GM18861 (cell line): ENCODE measurements around the gene DOCK1.

ENCODE experiments used
- ATAC-seq: cut with Tn5 transposase; IDR thresholded peaks from one replicate; pipeline ENCODE4 v1.9.1; 2021; ENCODE audit not compliant: unreplicated experiment

Gene DOCK1

GRCh38 chr10:126997801-126998590 lies 92.8 kb downstream of the DOCK1 start:
- ATAC-seq = no peak

- ATAC-seq = no peak
Measured at GRCh38 chr10:127000598-127000997, 95.4 kb downstream of the DOCK1 start.

GRCh38 chr10:127003032-127003685 lies 97.9 kb downstream of the DOCK1 start:
- ATAC-seq = no peak

GRCh38 chr10:127006453-127006852 lies 101.2 kb downstream of the DOCK1 start:
- ATAC-seq = no peak

GRCh38 chr10:127009366-127009765 lies 104.1 kb downstream of the DOCK1 start:
- no peak for ATAC-seq

- ATAC-seq = no peak
Measured at GRCh38 chr10:127011174-127011573, 105.9 kb downstream of the DOCK1 start.

- no peak for ATAC-seq
Measured at GRCh38 chr10:127012071-127012768, 107.0 kb downstream of the DOCK1 start.

- no peak for ATAC-seq
Measured at GRCh38 chr10:127012769-127013152, 107.5 kb downstream of the DOCK1 start.

GRCh38 chr10:127013211-127013656 lies 108.0 kb downstream of the DOCK1 start:
- no peak for ATAC-seq

GRCh38 chr10:127013691-127014473 lies 108.7 kb downstream of the DOCK1 start:
- ATAC-seq = no peak

GRCh38 chr10:127014671-127015070 lies 109.4 kb downstream of the DOCK1 start:
- no peak for ATAC-seq

- ATAC-seq = no peak
Measured at GRCh38 chr10:127015373-127015772, 110.1 kb downstream of the DOCK1 start.

- ATAC-seq = no peak
Measured at GRCh38 chr10:127016331-127016730, 111.1 kb downstream of the DOCK1 start.

GRCh38 chr10:127017541-127018297 lies 112.5 kb downstream of the DOCK1 start:
- no peak for ATAC-seq

GRCh38 chr10:127018298-127018650 lies 113.0 kb downstream of the DOCK1 start:
- ATAC-seq = no peak

- no peak for ATAC-seq
Measured at GRCh38 chr10:127018766-127019165, 113.5 kb downstream of the DOCK1 start.

- ATAC-seq = no peak
Measured at GRCh38 chr10:127020260-127020659, 115.0 kb downstream of the DOCK1 start.

GRCh38 chr10:127021801-127022200 lies 116.6 kb downstream of the DOCK1 start:
- ATAC-seq = no peak

- no peak for ATAC-seq
Measured at GRCh38 chr10:127024685-127025435, 119.6 kb downstream of the DOCK1 start.

GRCh38 chr10:127027786-127028185 lies 122.6 kb downstream of the DOCK1 start:
- ATAC-seq = no peak
